ENCODE data around the gene PDE11A.

GRCh38 chr2:177908182-177908581 is 164.4 kb downstream of the PDE11A start:
- TF ChIP-seq BACH2 (CRISPR knock-in tag; IDR thresholded peaks at IDR 0.05; ENCODE audit: borderline replicate concordance) (no peak), PATZ1 (CRISPR knock-in tag; IDR thresholded peaks at IDR 0.05; ENCODE audit: borderline replicate concordance) (no peak), CSRNP3 (CRISPR knock-in tag; IDR thresholded peaks at IDR 0.05) (no peak), ARNTL (CRISPR knock-in tag; IDR thresholded peaks at IDR 0.05; ENCODE audit: borderline replicate concordance, low read depth) (no peak), TOX (CRISPR knock-in tag; IDR thresholded peaks at IDR 0.05; ENCODE audit: borderline replicate concordance) (no peak), ISL1 (CRISPR knock-in tag; IDR thresholded peaks at IDR 0.05) (no peak), ZFP30 (CRISPR knock-in tag; IDR thresholded peaks at IDR 0.05) (no peak), ZFP3 (CRISPR knock-in tag; IDR thresholded peaks at IDR 0.05) (no peak), OSR1 (CRISPR knock-in tag; IDR thresholded peaks at IDR 0.05) (no peak), RARB (CRISPR knock-in tag; IDR thresholded peaks at IDR 0.05) (no peak)
- TF ChIP-seq, protein P1, sequence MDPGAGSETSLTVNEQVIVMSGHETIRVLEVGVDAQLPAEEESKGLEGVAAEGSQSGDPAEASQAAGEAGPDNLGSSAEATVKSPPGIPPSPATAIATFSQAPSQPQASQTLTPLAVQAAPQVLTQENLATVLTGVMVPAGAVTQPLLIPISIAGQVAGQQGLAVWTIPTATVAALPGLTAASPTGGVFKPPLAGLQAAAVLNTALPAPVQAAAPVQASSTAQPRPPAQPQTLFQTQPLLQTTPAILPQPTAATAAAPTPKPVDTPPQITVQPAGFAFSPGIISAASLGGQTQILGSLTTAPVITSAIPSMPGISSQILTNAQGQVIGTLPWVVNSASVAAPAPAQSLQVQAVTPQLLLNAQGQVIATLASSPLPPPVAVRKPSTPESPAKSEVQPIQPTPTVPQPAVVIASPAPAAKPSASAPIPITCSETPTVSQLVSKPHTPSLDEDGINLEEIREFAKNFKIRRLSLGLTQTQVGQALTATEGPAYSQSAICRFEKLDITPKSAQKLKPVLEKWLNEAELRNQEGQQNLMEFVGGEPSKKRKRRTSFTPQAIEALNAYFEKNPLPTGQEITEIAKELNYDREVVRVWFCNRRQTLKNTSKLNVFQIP (CRISPR knock-in tag; IDR thresholded peaks at IDR 0.05; ENCODE audit: borderline replicate concordance, low read depth) = no peak
- TF ChIP-seq, protein P2, sequence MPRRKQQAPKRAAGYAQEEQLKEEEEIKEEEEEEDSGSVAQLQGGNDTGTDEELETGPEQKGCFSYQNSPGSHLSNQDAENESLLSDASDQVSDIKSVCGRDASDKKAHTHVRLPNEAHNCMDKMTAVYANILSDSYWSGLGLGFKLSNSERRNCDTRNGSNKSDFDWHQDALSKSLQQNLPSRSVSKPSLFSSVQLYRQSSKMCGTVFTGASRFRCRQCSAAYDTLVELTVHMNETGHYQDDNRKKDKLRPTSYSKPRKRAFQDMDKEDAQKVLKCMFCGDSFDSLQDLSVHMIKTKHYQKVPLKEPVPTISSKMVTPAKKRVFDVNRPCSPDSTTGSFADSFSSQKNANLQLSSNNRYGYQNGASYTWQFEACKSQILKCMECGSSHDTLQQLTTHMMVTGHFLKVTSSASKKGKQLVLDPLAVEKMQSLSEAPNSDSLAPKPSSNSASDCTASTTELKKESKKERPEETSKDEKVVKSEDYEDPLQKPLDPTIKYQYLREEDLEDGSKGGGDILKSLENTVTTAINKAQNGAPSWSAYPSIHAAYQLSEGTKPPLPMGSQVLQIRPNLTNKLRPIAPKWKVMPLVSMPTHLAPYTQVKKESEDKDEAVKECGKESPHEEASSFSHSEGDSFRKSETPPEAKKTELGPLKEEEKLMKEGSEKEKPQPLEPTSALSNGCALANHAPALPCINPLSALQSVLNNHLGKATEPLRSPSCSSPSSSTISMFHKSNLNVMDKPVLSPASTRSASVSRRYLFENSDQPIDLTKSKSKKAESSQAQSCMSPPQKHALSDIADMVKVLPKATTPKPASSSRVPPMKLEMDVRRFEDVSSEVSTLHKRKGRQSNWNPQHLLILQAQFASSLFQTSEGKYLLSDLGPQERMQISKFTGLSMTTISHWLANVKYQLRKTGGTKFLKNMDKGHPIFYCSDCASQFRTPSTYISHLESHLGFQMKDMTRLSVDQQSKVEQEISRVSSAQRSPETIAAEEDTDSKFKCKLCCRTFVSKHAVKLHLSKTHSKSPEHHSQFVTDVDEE (CRISPR knock-in tag; IDR thresholded peaks at IDR 0.05) = no peak
- TF ChIP-seq, protein P3, sequence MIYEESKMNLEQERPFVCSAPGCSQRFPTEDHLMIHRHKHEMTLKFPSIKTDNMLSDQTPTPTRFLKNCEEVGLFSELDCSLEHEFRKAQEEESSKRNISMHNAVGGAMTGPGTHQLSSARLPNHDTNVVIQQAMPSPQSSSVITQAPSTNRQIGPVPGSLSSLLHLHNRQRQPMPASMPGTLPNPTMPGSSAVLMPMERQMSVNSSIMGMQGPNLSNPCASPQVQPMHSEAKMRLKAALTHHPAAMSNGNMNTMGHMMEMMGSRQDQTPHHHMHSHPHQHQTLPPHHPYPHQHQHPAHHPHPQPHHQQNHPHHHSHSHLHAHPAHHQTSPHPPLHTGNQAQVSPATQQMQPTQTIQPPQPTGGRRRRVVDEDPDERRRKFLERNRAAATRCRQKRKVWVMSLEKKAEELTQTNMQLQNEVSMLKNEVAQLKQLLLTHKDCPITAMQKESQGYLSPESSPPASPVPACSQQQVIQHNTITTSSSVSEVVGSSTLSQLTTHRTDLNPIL (CRISPR knock-in tag; IDR thresholded peaks at IDR 0.05; ENCODE audit: low read depth) = no peak
